Endothelial cell of umbilical vein (primary cell): ENCODE data around the gene EXOSC9. TPM values are rescaled to one million over a fixed set of nuclear protein-coding genes. Genes with fewer than 3 reads are reported as not detected.

Source experiments
- BruUV-seq: library from RNA; stranded (reverse); fragments of 400-500 nt; replicated peaks from 2 replicates; lab custom pipeline; 2021; lab: Mats Ljungman, UMichigan
- CTCF ChIA-PET: fragments of 300-600, 350-600 bp; sonication (Branson Sonifier 250); formaldehyde crosslinking; loops from one replicate; lab custom pipeline; 2021; ENCODE audit warnings: antibody characterized with exemption, inconsistent platforms; lab: Charles Lee
- POLR2A ChIA-PET: fragments of 300-600, 350-600 bp; sonication (Branson Sonifier 250); formaldehyde crosslinking; loops from one replicate; lab custom pipeline; 2021; ENCODE audit warnings: antibody characterized with exemption, inconsistent platforms; lab: Charles Lee
- DNase-seq: peaks from one replicate; pipeline ENCODE4 v3.0.0-alpha.2; 2011; ENCODE audit warnings: low read depth, low spot score
- FAIRE-seq: peaks from 2 replicates; lab custom pipeline; 2011; peaks lifted over from hg19 to GRCh38; lab: Jason Lieb, UNC
- H2AFZ ChIP-seq: 2 replicates; pipeline ENCODE4 v1.6.0; 2012; ENCODE audit warnings: low read depth, low read length, control low read depth, inconsistent platforms
- H3K27ac ChIP-seq: 2 replicates; pipeline ENCODE4 v1.5.1; 2011; ENCODE audit warnings: low read depth, mild to moderate bottlenecking, control low read depth, low read length, moderate library complexity; ENCODE audit not compliant: insufficient read depth
- H3K27me3 ChIP-seq, 2 experiments: 2 replicates each; pipeline versions ENCODE4 v1.6.0 to v1.6.1; 2011; ENCODE audit warnings: low read length in 2 of 2, mixed read lengths in 1 of 2; ENCODE audit not compliant: control insufficient read depth in 2 of 2, insufficient read depth in 2 of 2
- H3K36me3 ChIP-seq, 2 experiments: 2 replicates in 1 of 2; 3 replicates in 1 of 2; pipeline ENCODE4 v1.5.1; 2011; ENCODE audit warnings: low read length in 2 of 2, mild to moderate bottlenecking in 1 of 2, moderate library complexity in 1 of 2; ENCODE audit not compliant: control insufficient read depth in 2 of 2, insufficient read depth in 2 of 2; ENCODE audit errors: extremely low read depth in 1 of 2
- H3K4me1 ChIP-seq: 3 replicates; pipeline ENCODE4 v1.5.1; 2011; ENCODE audit warnings: mild to moderate bottlenecking, low read length; ENCODE audit not compliant: control insufficient read depth, insufficient read depth; ENCODE audit errors: extremely low read depth
- H3K4me2 ChIP-seq: 2 replicates; pipeline ENCODE4 v1.6.1; 2011; ENCODE audit warnings: low read length, control low read depth, mixed read lengths; ENCODE audit not compliant: insufficient read depth
- H3K4me3 ChIP-seq, 3 experiments: fragments of 200-600 bp in 1 of 3; sonication (generic), shearing (Covaris generic) in 1 of 3; replicated peaks in 1 of 3; 2 replicates each; pipeline ENCODE4 v1.5.1; 2011 to 2016; ENCODE audit warnings: control low read depth in 3 of 3, low read length in 3 of 3, mild to moderate bottlenecking in 2 of 3, inconsistent platforms in 1 of 3, low read depth in 1 of 3, moderate library complexity in 1 of 3; ENCODE audit not compliant: insufficient read depth in 1 of 3
- H3K79me2 ChIP-seq: 2 replicates; pipeline ENCODE4 v1.6.0; 2012; ENCODE audit warnings: low read length, inconsistent platforms; ENCODE audit not compliant: control insufficient read depth, insufficient read depth
- H3K9ac ChIP-seq: replicated peaks from 2 replicates; pipeline ENCODE3; 2011; ENCODE audit warnings: low read length, control low read depth; ENCODE audit not compliant: insufficient read depth; ENCODE audit errors: extremely low read depth
- H3K9me1 ChIP-seq: replicated peaks from 3 replicates; pipeline ENCODE4 v1.6.0; 2011; ENCODE audit warnings: mild to moderate bottlenecking, low read length; ENCODE audit not compliant: control insufficient read depth, insufficient read depth; ENCODE audit errors: extremely low read depth
- H3K9me3 ChIP-seq: replicated peaks from 2 replicates; pipeline ENCODE4 v1.5.1; 2012; ENCODE audit warnings: low read length, inconsistent platforms; ENCODE audit not compliant: control insufficient read depth, insufficient read depth
- H4K20me1 ChIP-seq: replicated peaks from 2 replicates; pipeline ENCODE3; 2011; ENCODE audit warnings: mild to moderate bottlenecking, low read length; ENCODE audit not compliant: control insufficient read depth, insufficient read depth; ENCODE audit errors: extremely low read depth
- CTCF ChIP-seq, 2 donors: IDR thresholded peaks; 1 replicate in 1 of 2; 2 replicates in 1 of 2; pipeline ENCODE4 v1.5.1; 2011; ENCODE audit warnings: low read length in 2 of 2, mild to moderate bottlenecking in 2 of 2, moderate library complexity in 2 of 2, control low read depth in 1 of 2, inconsistent platforms in 1 of 2, low read depth in 1 of 2; ENCODE audit not compliant: insufficient read depth in 1 of 2; ENCODE audit errors: extremely low read depth in 1 of 2
- EZH2 ChIP-seq: IDR thresholded peaks from 2 replicates; pipeline ENCODE4 v1.6.1; 2012; ENCODE audit warnings: borderline replicate concordance, low read depth, mild to moderate bottlenecking, moderate library complexity, low read length, inconsistent platforms; ENCODE audit not compliant: severe bottlenecking
- FOS ChIP-seq: IDR thresholded peaks from 2 replicates; pipeline ENCODE4 v1.6.1; 2011; ENCODE audit warnings: mild to moderate bottlenecking, low read length, moderate library complexity, borderline replicate concordance; ENCODE audit not compliant: insufficient read depth
- GATA2 ChIP-seq: IDR thresholded peaks from 2 replicates; pipeline ENCODE4 v1.7.0; 2011; ENCODE audit warnings: low read depth, mild to moderate bottlenecking, moderate library complexity, mixed read lengths, low read length; ENCODE audit not compliant: insufficient read length, insufficient read depth
- JUN ChIP-seq: IDR thresholded peaks from 2 replicates; pipeline ENCODE4 v1.6.1; 2011; ENCODE audit warnings: borderline replicate concordance, low read depth; ENCODE audit not compliant: insufficient read length, insufficient read depth
- MYC ChIP-seq: IDR thresholded peaks from one replicate; pipeline ENCODE4 v1.6.1; 2011; ENCODE audit warnings: mild to moderate bottlenecking, low read depth, low read length
- POLR2A ChIP-seq: IDR thresholded peaks from 2 replicates; pipeline ENCODE4 v1.6.1; 2012; ENCODE audit warnings: low read depth, mild to moderate bottlenecking, control low read depth, low read length
- POLR2AphosphoS5 ChIP-seq: IDR thresholded peaks from 2 replicates; pipeline ENCODE4 v1.6.1; 2012; ENCODE audit warnings: low read depth, mild to moderate bottlenecking, control low read depth, low read length, moderate library complexity; ENCODE audit not compliant: insufficient read depth
- dilution Hi-C: fragments of 300-500 bp; cut with MboI; formaldehyde crosslinking; loops from one replicate; pipeline ENCODE4 v1.15.0; 2019; ENCODE audit warnings: low sequenced_read_pairs; ENCODE audit not compliant: extremely low pct_ligation_motif_present
- intact Hi-C: fragments of 100-400 bp; cut with micrococcal nuclease; formaldehyde crosslinking; loops from one replicate; pipeline ENCODE4 v1.10.0; 2022
- polyA plus RNA-seq, 4 experiments: library from polyadenylated mRNA; depleted of rRNA in 3 of 4; stranded (reverse) in 3 of 4; unstranded in 1 of 4; fragments of >200 nt; gene quantifications; 2 replicates each; pipeline versions ENCODE4 v1.2.1 to v1.2.3, GENCODE V29; 2011 to 2012; ENCODE audit warnings: missing spikeins in 1 of 4
- total RNA-seq: library from RNA; stranded (reverse); gene quantifications from 2 replicates; pipeline ENCODE4 v1.2.3, GENCODE V29; 2021
- TF ChIP-seq, protein P1 (sequence below): IDR thresholded peaks from 2 replicates; pipeline ENCODE4 v1.6.1; 2011; ENCODE audit not compliant: insufficient read depth, insufficient read length

Gene EXOSC9
- total and polyA plus RNA-seq, 2 donors (not counting 3 experiments of a cell fraction or from before 2014, with no cell fraction given), result 19.0 to 46.3 TPM

- dilution Hi-C loops (no loop called here), intact Hi-C loops (loop anchor here (1.0 to 5.0 kb wide), 2 partner anchors 46 to 753 kb away; partner anchors contain the start of gene BBS7)
- FAIRE-seq (no peak), DNase-seq (no peak)
- H3K36me3 ChIP-seq, result peaks cover 0 to 8% of the 10 kb centered on the region in 2 experiments
- H2AFZ ChIP-seq, result peak overlapping the region; percentile 96
- no peaks in the 10 kb centered on the region for H3K27me3 ChIP-seq
- ChIA-PET POLR2A (no interaction called here), CTCF (interaction anchor here (0.8 to 1.6 kb wide), 4 partner anchors 12 to 453 kb away, joined by 4 to 6 read pairs (median 4); partner anchors contain the start of genes BBS7 and EXOSC9)
- peaks cover 27% of the 10 kb centered on the region for H3K4me1 ChIP-seq
- no peaks in the 10 kb centered on the region for H3K9me1 ChIP-seq
- no peaks in the 10 kb centered on the region for H3K9me3 ChIP-seq
- TSS peak; percentile 91 for BruUV-seq
- TF ChIP-seq EZH2 (no peak), CTCF (IDR thresholded peaks at IDR 0.05; ENCODE audit: extremely low read depth in 1 of 2, insufficient read depth in 1 of 2, low read depth in 1 of 2, low read length in 2 of 2) (no peak), POLR2A (no peak), JUN (no peak), GATA2 (no peak), POLR2AphosphoS5 (no peak), FOS (no peak), MYC (no peak)
- TF ChIP-seq, protein P1, sequence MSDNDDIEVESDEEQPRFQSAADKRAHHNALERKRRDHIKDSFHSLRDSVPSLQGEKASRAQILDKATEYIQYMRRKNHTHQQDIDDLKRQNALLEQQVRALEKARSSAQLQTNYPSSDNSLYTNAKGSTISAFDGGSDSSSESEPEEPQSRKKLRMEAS, result no peak
- H3K27ac ChIP-seq, result peak overlapping the region; percentile 64
- peak overlapping the region; percentile 97 for H3K4me2 ChIP-seq
- peak overlapping the region; percentile 90 for H3K9ac ChIP-seq
- H3K79me2 ChIP-seq, result peaks cover 41% of the 10 kb centered on the region
- H3K4me3 ChIP-seq, result peak overlapping the region; percentile 86 to 96 (median 86)
- H4K20me1 ChIP-seq, result no peaks in the 10 kb centered on the region
Observed at GRCh38 chr4:121824171-121824527, 23.0 kb downstream of the EXOSC9 start.
